B cell (primary cell): ENCODE results near the gene CREB3. TPM values are rescaled to one million over a fixed set of nuclear protein-coding genes. Genes with fewer than 3 reads are reported as not detected.

Source experiments
- ATAC-seq: fragments of 200-7000 bp; cut with Tn5 transposase; one replicate; pipeline ENCODE4 v1.10.0; 2021; ENCODE audit warnings: low read depth, mild to moderate bottlenecking, moderate number of reproducible peaks, moderate library complexity
- CTCF ChIA-PET: fragments of 350-600 bp; sonication (Branson Sonifier 250); formaldehyde crosslinking; loops from one replicate; lab custom pipeline; 2021; ENCODE audit warnings: antibody characterized with exemption, inconsistent platforms; lab: Charles Lee
- POLR2A ChIA-PET: fragments of 350-600 bp; sonication (Branson Sonifier 250); formaldehyde crosslinking; loops from one replicate; lab custom pipeline; 2021; ENCODE audit warnings: antibody characterized with exemption; lab: Charles Lee
- DNase-seq: peaks from one replicate; pipeline ENCODE4 v3.0.0; 2013
- H2AFZ ChIP-seq: 2 replicates; pipeline ENCODE4 v1.6.1; 2012; ENCODE audit warnings: mild to moderate bottlenecking, low read depth, low read length; ENCODE audit not compliant: insufficient read depth, poor library complexity, severe bottlenecking
- H3K27ac ChIP-seq, 2 donors: 1 replicate in 1 of 2; 2 replicates in 1 of 2; pipeline ENCODE4 v1.5.1; 2012 to 2013; ENCODE audit warnings: low read length in 2 of 2, mild to moderate bottlenecking in 2 of 2, moderate library complexity in 1 of 2
- H3K27me3 ChIP-seq, 4 experiments: fragments of 200-600 bp in 1 of 4; sonication (generic) in 1 of 4; replicated peaks in 1 of 4; 1 replicate in 2 of 4; 2 replicates in 2 of 4; pipeline versions ENCODE4 v1.6.1 to v1.7.0; 2013 to 2016; ENCODE audit warnings: low read length in 3 of 4, mild to moderate bottlenecking in 2 of 4, mixed read lengths in 1 of 4, moderate library complexity in 1 of 4; ENCODE audit not compliant: insufficient read depth in 4 of 4, control insufficient read depth in 3 of 4; ENCODE audit errors: control extremely low read depth in 1 of 4
- H3K36me3 ChIP-seq, 2 experiments: replicated peaks in 1 of 2; 1 replicate in 1 of 2; 2 replicates in 1 of 2; pipeline versions ENCODE4 v1.6.1 to v1.7.1; 2013; ENCODE audit warnings: low read length in 1 of 2; ENCODE audit not compliant: insufficient read depth in 2 of 2, control insufficient read depth in 1 of 2; ENCODE audit errors: control extremely low read depth in 1 of 2, extremely low read depth in 1 of 2
- H3K4me1 ChIP-seq, 2 donors: fragments of 200-600 bp in 1 of 2; sonication (generic) in 1 of 2; 1 replicate in 1 of 2; 2 replicates in 1 of 2; pipeline versions ENCODE4 v1.5.1 to v1.6.1; 2013 to 2017; ENCODE audit warnings: low read length in 2 of 2; ENCODE audit not compliant: control insufficient read depth in 2 of 2, insufficient read depth in 2 of 2
- H3K4me2 ChIP-seq: replicated peaks from 2 replicates; pipeline ENCODE3; 2012; ENCODE audit warnings: mild to moderate bottlenecking, low read depth, low read length; ENCODE audit not compliant: poor library complexity, severe bottlenecking
- H3K4me3 ChIP-seq, 5 experiments: fragments of 200-600 bp in 1 of 5; sonication (generic) in 1 of 5; 1 replicate in 3 of 5; 2 replicates in 2 of 5; pipeline versions ENCODE4 v1.5.1 to v1.7.0; 2011 to 2016; ENCODE audit warnings: low read length in 4 of 5, mild to moderate bottlenecking in 4 of 5, low read depth in 2 of 5, control low read depth in 1 of 5, moderate library complexity in 1 of 5; ENCODE audit not compliant: insufficient read depth in 1 of 5; ENCODE audit errors: control extremely low read depth in 1 of 5, extremely low read depth in 1 of 5
- H3K79me2 ChIP-seq: fragments of 200-600 bp; sonication (generic); one replicate; pipeline ENCODE4 v1.6.0; 2016; ENCODE audit warnings: low read length; ENCODE audit not compliant: control insufficient read depth, insufficient read depth
- H3K9ac ChIP-seq: fragments of 200-600 bp; sonication (generic); 2 replicates; pipeline ENCODE4 v1.6.1; 2017; ENCODE audit warnings: mild to moderate bottlenecking, low read length, moderate library complexity
- H3K9me3 ChIP-seq, 3 donors: one replicate each; pipeline versions ENCODE4 v1.6.1 to v1.7.1; 2013; ENCODE audit warnings: low read length in 2 of 3; ENCODE audit not compliant: control insufficient read depth in 2 of 3, insufficient read depth in 1 of 3; ENCODE audit errors: control extremely low read depth in 1 of 3
- H4K20me1 ChIP-seq: 2 replicates; pipeline ENCODE4 v1.6.0; 2012; ENCODE audit warnings: mild to moderate bottlenecking, low read length; ENCODE audit not compliant: insufficient read depth, control insufficient read depth, poor library complexity, severe bottlenecking
- H3K27ac Mint-ChIP-seq: one replicate; pipeline ENCODE4 v1.8.0; 2021; ENCODE audit warnings: mixed read lengths
- H3K27me3 Mint-ChIP-seq: one replicate; pipeline ENCODE4 v1.8.0; 2021; ENCODE audit warnings: mixed read lengths
- H3K4me1 Mint-ChIP-seq: one replicate; pipeline ENCODE4 v1.8.0; 2021; ENCODE audit warnings: mixed read lengths
- H3K4me3 Mint-ChIP-seq: one replicate; pipeline ENCODE4 v1.8.0; 2021; ENCODE audit warnings: mixed read lengths
- H3K9me3 Mint-ChIP-seq: one replicate; pipeline ENCODE4 v1.8.0; 2022; ENCODE audit warnings: mixed read lengths; ENCODE audit not compliant: insufficient read depth
- CTCF ChIP-seq: fragments of 200-600 bp; IDR thresholded peaks from one replicate; pipeline ENCODE4 v1.8.0; 2022; ENCODE audit warnings: antibody characterized with exemption, mild to moderate bottlenecking
- EZH2 ChIP-seq: IDR thresholded peaks from 2 replicates; pipeline ENCODE4 v1.6.1; 2012; ENCODE audit warnings: borderline replicate concordance, low read depth, mild to moderate bottlenecking, moderate library complexity, low read length; ENCODE audit not compliant: insufficient read depth, poor library complexity, severe bottlenecking
- WGBS: methylation state at CpG from one replicate; pipeline ENCODE4 v1.1.5; 2013; ENCODE audit warnings: missing lambda C conversion rate; ENCODE audit not compliant: insufficient coverage; 5-methylcytosine and 5-hydroxymethylcytosine counted together
- intact Hi-C: fragments of 100-400 bp; cut with micrococcal nuclease; formaldehyde crosslinking; loops from one replicate; pipeline ENCODE4 v1.10.0; 2022
- polyA plus RNA-seq: library from polyadenylated mRNA; depleted of rRNA; stranded (reverse); fragments of >200 nt; gene quantifications from 2 replicates; pipeline ENCODE4 v1.2.3, GENCODE V29; 2012
- total RNA-seq, 2 donors: library from RNA; stranded (reverse); fragments of 120-200 nt in 1 of 2; gene quantifications; 1 replicate in 1 of 2; 2 replicates in 1 of 2; pipeline versions ENCODE4 v1.2.3 to v1.2.4, GENCODE V29; 2013 to 2022

Gene CREB3
- total and polyA plus RNA-seq, 2 donors (not counting 1 experiment from before 2014, with no cell fraction given) = 12.3 to 20.7 TPM

GRCh38 chr9:35714123-35714522 lies 18.3 kb upstream of the CREB3 start:
- H3K27ac Mint-ChIP-seq = no peak overlapping the region

More at GRCh38 chr9:35714123-35714522, 18.3 kb upstream of the CREB3 start:
- Histone ChIP-seq H3K36me3 (peaks cover 8 to 90% of the 10 kb centered on the region in 2 experiments), H4K20me1 (peaks cover 31% of the 10 kb centered on the region), H3K4me3 (no peak overlapping the region), H3K9ac (no peak overlapping the region), H3K4me1 (peaks cover 8 to 14% of the 10 kb centered on the region in 2 donors), H3K27me3 (no peaks in the 10 kb centered on the region), H3K79me2 (peaks cover 41% of the 10 kb centered on the region), H3K4me2 (no peak overlapping the region), H3K9me3 (no peaks in the 10 kb centered on the region), H2AFZ (no peak overlapping the region), H3K27ac (no peak overlapping the region)
- Mint-ChIP-seq H3K4me1 (peaks cover 15% of the 10 kb centered on the region), H3K9me3 (no peaks in the 10 kb centered on the region), H3K27me3 (no peaks in the 10 kb centered on the region), H3K4me3 (no peak overlapping the region)
- DNase-seq = no peak
- WGBS = 97% methylated on average over 5 of the region's 6 CpGs
- TF ChIP-seq CTCF (no peak), EZH2 (no peak)
- no peak for ATAC-seq
- intact Hi-C loops = no loop called here
- CTCF ChIA-PET = interaction anchor here (0.9 to 20.4 kb wide), 5 partner anchors 13 to 103 kb away, joined by 3 to 195 read pairs (median 3); partner anchors contain the start of genes CREB3, TLN1 and TPM2
- POLR2A ChIA-PET = interaction anchor here (1.2 kb wide), 1 partner anchor 54 kb away, joined by 3 read pairs; no protein-coding TSS in a partner anchor
